DND-41 (cell line): Measurements from ENCODE around the gene C10orf90.

Experiments used
- CTCF ChIP-seq: IDR thresholded peaks from 2 replicates; pipeline ENCODE4 v1.5.1; 2012; ENCODE audit warnings: borderline replicate concordance, low read length, moderate library complexity, mild to moderate bottlenecking; ENCODE audit not compliant: poor library complexity, severe bottlenecking; ENCODE audit errors: extremely low read depth
- EZH2 ChIP-seq: IDR thresholded peaks from 3 replicates; pipeline ENCODE4 v1.6.1; 2012; ENCODE audit warnings: borderline replicate concordance, low read depth, mild to moderate bottlenecking, moderate library complexity, low read length, inconsistent platforms; ENCODE audit not compliant: severe bottlenecking

GRCh38 chr10:126408953-126409641 is 261.4 kb downstream of the C10orf90 start:
- no peak for TF ChIP-seq CTCF
- TF ChIP-seq EZH2 = no peak
